Heart left ventricle (tissue), 13 donors: ENCODE measurements around the gene MTG1.

Experiments
- CTCF ChIP-seq, 12 donors: fragments of 200-600 bp; sonication (generic) in 4 of 12; IDR thresholded peaks; one replicate each; pipeline versions ENCODE4 v1.5.0 to v1.8.0; 2018 to 2022; ENCODE audit warnings: antibody characterized with exemption in 12 of 12, mild to moderate bottlenecking in 5 of 12
- POLR2A ChIP-seq, 2 donors: fragments of 450-650 bp; IDR thresholded peaks; one replicate each; pipeline ENCODE4 v1.6.1; 2017; ENCODE audit warnings: antibody characterized with exemption in 2 of 2, mild to moderate bottlenecking in 2 of 2, moderate library complexity in 2 of 2
- donor health status: ischemic (EF 13 %, LVEDD 7.1; RV severe dilation, severe dysfunction).
- donor health status: DM: no; HTN: yes; CAD: no.
- donor health status: DM: no; HTN: no; CAD: no.
- donor health status: ischemic (EF 25% LVEDD 6.9; RV normal size, moderate dysfunction).
- donor health status: ischemic (EF 25% LVEDD 5.7; RV mildly dilated, moderate dysfunction).
- donor health status: ischemic (EF 35%, LVEDD 5.7; RV mildly dilated, moderate dysfunction).
- donor health status: nonischemic (EF 11% LVEDD 7.7; RV severe dilation, severe dysfunction).
- donor health status: DM: yes; HTN: yes; CAD: no.
- donor health status: PGD.
- donor health status: ischemic (EF 29% LVEDD 5.4; RV normal size, mild dysfunction).
- donor health status: nonischemic (EF 23%, LVEDD 6.1; RV moderate dilation, normal function).

DNA sequence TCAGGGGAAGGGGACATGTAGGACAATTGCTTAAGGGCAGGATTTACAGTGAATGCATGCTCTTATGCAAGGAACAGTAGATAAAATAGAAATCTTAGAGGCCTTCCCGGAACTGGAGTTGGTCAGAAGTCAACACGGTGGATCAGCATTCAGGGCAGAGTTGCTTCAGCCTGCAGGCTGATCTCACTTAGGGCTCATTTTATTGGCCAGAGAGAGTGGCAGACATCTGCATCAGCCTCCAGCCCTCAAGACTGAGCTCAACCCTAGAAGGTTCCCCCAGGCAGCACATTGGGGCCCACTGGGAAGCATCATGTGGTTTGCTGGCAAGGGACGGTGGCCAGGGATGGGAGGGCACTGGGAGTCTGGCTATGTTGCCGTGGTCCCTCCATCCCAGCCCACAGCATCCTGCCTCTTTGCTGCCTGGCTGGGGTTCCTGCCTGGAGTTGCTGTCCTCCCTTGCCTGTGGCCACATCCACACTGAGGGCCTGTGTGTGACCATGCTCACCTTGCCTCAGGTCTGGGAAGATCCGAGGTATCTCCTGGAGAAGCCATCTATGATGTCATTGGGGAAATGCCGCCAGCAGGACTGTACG is 72.8 kb downstream of the MTG1 start:
- TF ChIP-seq CTCF (IDR thresholded peaks at IDR 0.05) (no peak), POLR2A (IDR thresholded peaks at IDR 0.05) (no peak)
